Right cardiac atrium (tissue), 5 donors: ENCODE measurements around the gene CCDC61. TPM values are rescaled to one million over a fixed set of nuclear protein-coding genes. Genes with fewer than 3 reads are reported as not detected.

Experiments used
- ATAC-seq, 2 donors: fragments of 200-7000 bp; cut with Tn5 transposase; one replicate each; pipeline versions ENCODE4 v1.8.0 to v1.9.1; 2020; ENCODE audit warnings: moderate library complexity in 2 of 2, mild to moderate bottlenecking in 1 of 2
- DNase-seq, 3 donors: peaks; one replicate each; pipeline ENCODE4 v3.0.0-alpha.2; 2020
- H3K27ac ChIP-seq: one replicate; pipeline ENCODE4 v1.5.1; 2013; ENCODE audit warnings: mild to moderate bottlenecking, low read length, control low read depth, moderate library complexity
- H3K27me3 ChIP-seq: one replicate; pipeline ENCODE4 v1.6.1; 2013; ENCODE audit not compliant: control insufficient read depth, insufficient read depth
- H3K4me1 ChIP-seq: one replicate; pipeline ENCODE4 v1.6.1; 2013; ENCODE audit warnings: low read length; ENCODE audit not compliant: control insufficient read depth, insufficient read depth
- H3K4me3 ChIP-seq: one replicate; pipeline ENCODE4 v1.5.1; 2013; ENCODE audit warnings: low read length, control low read depth
- H3K9me3 ChIP-seq: one replicate; pipeline ENCODE4 v1.6.1; 2013; ENCODE audit warnings: low read length; ENCODE audit not compliant: control insufficient read depth
- WGBS: extraction: QIAGEN DNeasy Blood & Tissue Kit; methylation state at CpG from one replicate; pipeline ENCODE4 v1.1.7; 2013; 5-methylcytosine and 5-hydroxymethylcytosine counted together
- intact Hi-C, 4 donors: fragments of 100-400 bp; cut with DNase I; formaldehyde crosslinking; loops; one replicate each; pipeline versions ENCODE4 v1.11.0 to v1.14.0; 2022 to 2023
- polyA plus RNA-seq: library from polyadenylated mRNA; stranded (reverse); fragments of 200-250 nt; gene quantifications from one replicate; pipeline ENCODE4 v1.2.3, GENCODE V29; 2013
- total RNA-seq, 4 donors: library from RNA; stranded (reverse); fragmentation: NEBNext Ultra II Directional; extraction: Animal tissue kit (Norgen Biotek cat#: 25700); gene quantifications; one replicate each; pipeline ENCODE4 v1.2.1, GENCODE V29; 2021
- donor health status: healthy with polysubstance abuse.
- donor health status: DM: no; HTN: yes; CAD: no.
- donor health status: DM: no; HTN: no; CAD: no.
- donor health status: DM: no; HTN: yes; CAD: no; lungs with severe emphysema.
- donor health status: DM: yes; HTN: yes; CAD: no.

Gene CCDC61
- total and polyA plus RNA-seq, 5 donors, result 7.1 to 12.7 (median 9.4) TPM

GRCh38 chr19:45975306-45976070 is 19.8 kb upstream of the CCDC61 start:
- intact Hi-C loops, result no loop called here
- H3K27ac ChIP-seq, result no peak overlapping the region
- DNase-seq (no peak), ATAC-seq (no peak)
- H3K4me1 ChIP-seq, result no peaks in the 10 kb centered on the region
- 76% methylated on average over 11 of the region's 11 CpGs for WGBS
- H3K4me3 ChIP-seq, result no peak overlapping the region
- H3K9me3 ChIP-seq, result no peaks in the 10 kb centered on the region
- H3K27me3 ChIP-seq, result no peaks in the 10 kb centered on the region

GRCh38 chr19:45976178-45976577 is 19.1 kb upstream of the CCDC61 start:
- no peaks in the 10 kb centered on the region for H3K9me3 ChIP-seq
- no peak for DNase-seq
- no peak for ATAC-seq
- WGBS, result 41% methylated on average over 14 of the region's 14 CpGs
- intact Hi-C loops, result no loop called here
- H3K4me3 ChIP-seq, result no peak overlapping the region
- no peak overlapping the region for H3K27ac ChIP-seq
- H3K27me3 ChIP-seq, result no peaks in the 10 kb centered on the region
- H3K4me1 ChIP-seq, result no peaks in the 10 kb centered on the region

- ATAC-seq (no peak), DNase-seq (no peak)
- WGBS, result 74% methylated on average over 7 of the region's 7 CpGs
- no peaks in the 10 kb centered on the region for H3K9me3 ChIP-seq
- H3K4me3 ChIP-seq, result no peak overlapping the region
- H3K27ac ChIP-seq, result no peak overlapping the region
- no peaks in the 10 kb centered on the region for H3K4me1 ChIP-seq
- no peaks in the 10 kb centered on the region for H3K27me3 ChIP-seq
- intact Hi-C loops, result no loop called here
Observed at GRCh38 chr19:45978156-45978555, 17.1 kb upstream of the CCDC61 start.

GRCh38 chr19:45981350-45981749 is 13.9 kb upstream of the CCDC61 start:
- intact Hi-C loops, result no loop called here
- Histone ChIP-seq H3K27ac (no peak overlapping the region), H3K4me3 (no peak overlapping the region), H3K4me1 (no peaks in the 10 kb centered on the region), H3K9me3 (no peaks in the 10 kb centered on the region), H3K27me3 (no peaks in the 10 kb centered on the region)
- WGBS, result 40% methylated on average over 2 of the region's 2 CpGs
- ATAC-seq (no peak), DNase-seq (no peak)

- ATAC-seq, result no peak
- WGBS, result 78% methylated on average over 7 of the region's 7 CpGs
- no peak overlapping the region for H3K27ac ChIP-seq
- intact Hi-C loops, result no loop called here
- DNase-seq, result no peak
- H3K4me1 ChIP-seq, result no peaks in the 10 kb centered on the region
- no peaks in the 10 kb centered on the region for H3K27me3 ChIP-seq
- no peaks in the 10 kb centered on the region for H3K9me3 ChIP-seq
- no peak overlapping the region for H3K4me3 ChIP-seq
Observed at GRCh38 chr19:45985321-45985720, 9.9 kb upstream of the CCDC61 start.

GRCh38 chr19:45990113-45990728 is 5.0 kb upstream of the CCDC61 start:
- 80% methylated on average over 12 of the region's 12 CpGs for WGBS
- Histone ChIP-seq H3K4me3 (no peak overlapping the region), H3K9me3 (no peaks in the 10 kb centered on the region), H3K4me1 (no peaks in the 10 kb centered on the region), H3K27me3 (no peaks in the 10 kb centered on the region), H3K27ac (no peak overlapping the region)
- ATAC-seq (no peak), DNase-seq (no peak)
- intact Hi-C loops, result loop anchor here in 1 of 4 donors (10.0 kb wide), 1 partner anchor 85 kb away; the partner anchor contains the start of gene MYPOP

- no peaks in the 10 kb centered on the region for H3K27me3 ChIP-seq
- intact Hi-C loops, result loop anchor here in 1 of 4 donors (10.0 kb wide), 1 partner anchor 90 kb away; the partner anchor contains the start of gene MYPOP
- peak overlapping the region; percentile 72 for H3K4me3 ChIP-seq
- DNase-seq (no peak), ATAC-seq (peak in 1 of 2 donors; percentile 1)
- H3K27ac ChIP-seq, result no peak overlapping the region
- H3K4me1 ChIP-seq, result no peaks in the 10 kb centered on the region
- H3K9me3 ChIP-seq, result no peaks in the 10 kb centered on the region
- 10% methylated on average over 8 of the region's 8 CpGs for WGBS
Observed at GRCh38 chr19:45994456-45994997, 740 bp upstream of the CCDC61 start.

GRCh38 chr19:45995715-45996385 is 583 bp downstream of the CCDC61 start:
- H3K4me3 ChIP-seq, result peak overlapping the region; percentile 78
- WGBS, result 9% methylated on average over 13 of the region's 13 CpGs
- ATAC-seq, result no peak
- no peaks in the 10 kb centered on the region for H3K9me3 ChIP-seq
- peaks cover 2% of the 10 kb centered on the region for H3K4me1 ChIP-seq
- DNase-seq, result no peak
- H3K27ac ChIP-seq, result peak overlapping the region; percentile 69
- H3K27me3 ChIP-seq, result no peaks in the 10 kb centered on the region
- intact Hi-C loops, result loop anchor here in 1 of 4 donors (10.0 kb wide), 1 partner anchor 91 kb away; the partner anchor contains the start of gene MYPOP

- H3K27me3 ChIP-seq, result no peaks in the 10 kb centered on the region
- H3K9me3 ChIP-seq, result no peaks in the 10 kb centered on the region
- intact Hi-C loops, result loop anchor here in 1 of 4 donors (10.0 kb wide), 1 partner anchor 92 kb away; the partner anchor contains the start of gene MYPOP
- peaks cover 2% of the 10 kb centered on the region for H3K4me1 ChIP-seq
- DNase-seq, result no peak
- ATAC-seq, result no peak
- no peak overlapping the region for H3K27ac ChIP-seq
- WGBS, result 83% methylated on average over 8 of the region's 8 CpGs
- H3K4me3 ChIP-seq, result no peak overlapping the region
Observed at GRCh38 chr19:45996933-45997332, 1.7 kb downstream of the CCDC61 start.

GRCh38 chr19:45998834-45999233 is 3.6 kb downstream of the CCDC61 start:
- Histone ChIP-seq H3K27ac (no peak overlapping the region), H3K27me3 (no peaks in the 10 kb centered on the region), H3K9me3 (no peaks in the 10 kb centered on the region), H3K4me1 (peaks cover 2% of the 10 kb centered on the region), H3K4me3 (no peak overlapping the region)
- DNase-seq (no peak), ATAC-seq (no peak)
- intact Hi-C loops, result loop anchor here in 1 of 4 donors (10.0 kb wide), 1 partner anchor 94 kb away; the partner anchor contains the start of gene MYPOP
- 88% methylated on average over 4 of the region's 4 CpGs for WGBS
